Midbrain (tissue), 1 donor: Measurements from ENCODE around the gene C10orf71.

ENCODE experiments used
- DNase-seq: peaks from one replicate; lab custom pipeline; 2025; lab: John Stamatoyannopoulos, UW

Gene C10orf71

GRCh38 chr10:49292565-49293207 lies 6.3 kb upstream of the C10orf71 start:
- DNase-seq, result no peak

- DNase-seq, result no peak
Observed at GRCh38 chr10:49293208-49293603, 5.8 kb upstream of the C10orf71 start.

DNA sequence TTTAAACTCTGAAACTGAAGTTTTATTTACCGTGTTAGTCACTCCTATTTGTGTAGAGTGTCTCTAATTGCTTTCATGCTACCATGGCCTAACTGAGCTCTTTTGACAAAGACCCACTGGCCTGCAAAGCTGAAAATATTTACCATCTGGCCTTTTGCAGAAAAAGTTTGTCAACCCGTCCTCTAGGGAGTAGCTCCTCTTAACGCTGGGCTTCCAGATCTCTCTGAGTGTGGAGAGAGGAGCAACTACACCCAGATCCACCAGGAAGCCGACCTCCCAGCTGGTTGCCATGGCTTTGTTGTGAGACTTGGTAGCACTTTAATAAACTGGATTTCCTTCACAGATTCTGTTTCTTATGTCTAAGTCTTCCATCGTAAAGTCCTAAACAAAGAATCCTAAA lies 4.2 kb upstream of the C10orf71 start:
- DNase-seq, result no peak

DNA sequence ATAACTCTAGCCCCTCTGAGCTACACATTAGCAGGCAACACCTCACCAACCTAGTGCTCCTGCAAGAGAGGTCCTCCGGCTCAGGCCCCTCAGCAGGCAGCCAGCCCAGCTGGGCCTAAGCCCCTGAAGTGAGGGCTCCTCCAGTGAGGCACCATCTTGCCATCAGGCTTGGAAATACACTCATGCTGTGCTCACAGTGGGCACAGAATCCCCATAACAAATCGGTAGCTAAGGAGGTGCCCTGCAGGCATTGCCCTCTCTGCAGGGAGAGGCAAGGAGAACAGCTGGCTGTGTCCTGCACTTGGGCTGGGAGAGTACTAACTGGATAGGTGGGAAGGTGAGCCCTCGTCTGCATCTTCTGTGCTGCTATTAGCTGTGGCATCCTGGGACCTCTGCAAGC lies 3.7 kb upstream of the C10orf71 start:
- no peak for DNase-seq

DNA sequence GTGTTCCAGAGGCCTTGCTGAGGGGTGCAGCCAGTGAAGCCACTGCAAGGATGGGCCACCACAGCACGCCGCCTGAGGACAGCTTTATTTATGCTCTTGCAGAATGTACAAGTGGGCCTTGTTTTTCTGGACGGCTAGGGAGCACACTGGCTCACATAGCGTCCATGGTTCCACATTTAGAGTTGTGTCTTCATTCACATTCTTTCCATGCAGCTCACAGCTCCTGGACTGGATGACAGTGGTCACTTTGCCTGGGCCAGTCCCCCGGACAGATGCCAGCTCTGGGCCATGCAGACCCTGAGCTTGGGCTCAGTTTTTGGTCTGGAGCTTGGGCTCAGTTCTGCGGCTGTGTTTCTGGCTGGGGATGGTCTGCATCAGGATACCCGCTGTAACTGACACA lies 2.6 kb upstream of the C10orf71 start:
- DNase-seq, result no peak

GRCh38 chr10:49296836-49297235 lies 2.1 kb upstream of the C10orf71 start:
- DNase-seq, result no peak

- no peak for DNase-seq
Observed at GRCh38 chr10:49297818-49298670, 926 bp upstream of the C10orf71 start.

DNA sequence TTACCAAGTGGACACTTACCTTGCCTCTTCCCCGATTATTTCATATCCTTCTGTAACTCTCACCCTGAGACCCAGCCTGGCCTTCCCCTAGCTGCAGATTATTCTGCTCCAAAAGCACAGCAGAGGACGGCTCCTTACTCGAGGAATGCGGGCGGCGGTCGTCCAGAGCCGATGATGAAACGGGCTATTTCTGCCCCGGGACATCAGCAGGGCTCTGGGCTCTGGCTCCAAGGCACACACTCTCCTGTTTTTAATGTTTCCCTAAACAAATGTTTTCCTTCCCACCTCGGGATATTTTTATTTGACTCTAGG lies 343 bp upstream of the C10orf71 start:
- no peak for DNase-seq

GRCh38 chr10:49299816-49300139 lies 808 bp downstream of the C10orf71 start:
- DNase-seq, result no peak

GRCh38 chr10:49300140-49300974 lies 1.4 kb downstream of the C10orf71 start:
- no peak for DNase-seq

DNA sequence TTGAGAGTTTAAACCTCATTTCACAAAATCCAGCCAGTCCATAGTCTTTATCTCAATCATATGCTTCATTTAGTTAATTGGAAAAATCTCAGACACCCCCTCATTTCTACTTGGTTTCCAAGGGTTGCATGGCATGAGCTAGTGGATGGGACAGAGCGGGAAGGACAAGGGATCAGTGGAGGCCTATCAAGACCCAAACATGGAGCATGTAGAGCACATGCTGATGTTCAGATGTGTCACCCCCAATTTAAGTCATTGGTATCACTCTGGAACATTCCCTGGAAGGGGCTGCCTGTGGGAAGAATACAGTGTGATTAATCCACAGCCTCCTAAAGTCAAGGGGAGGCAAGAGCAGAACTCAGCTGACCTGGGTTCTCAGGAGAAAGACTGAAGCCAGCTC lies 2.3 kb downstream of the C10orf71 start:
- DNase-seq, result no peak

- no peak for DNase-seq
Observed at GRCh38 chr10:49302088-49302487, 3.1 kb downstream of the C10orf71 start.

DNA sequence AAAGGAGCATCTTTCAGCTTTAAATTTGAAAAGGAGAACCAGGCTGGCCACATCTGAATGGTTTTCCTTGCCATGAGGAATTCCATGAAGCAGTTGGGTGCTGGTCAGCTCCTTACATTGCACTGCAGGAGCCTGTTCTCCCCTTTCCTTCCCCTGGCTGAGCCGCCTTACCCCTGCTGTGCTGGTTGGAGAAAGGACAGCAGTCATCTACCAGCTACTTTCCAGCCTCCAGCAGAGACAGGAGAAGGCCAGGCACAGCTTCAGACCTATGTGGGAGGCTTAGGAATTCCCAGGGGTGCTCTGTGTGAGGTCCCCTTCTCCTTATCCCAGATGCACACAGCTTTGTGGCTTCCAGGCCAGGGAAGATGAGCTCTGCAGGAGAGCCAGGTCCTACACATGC lies 4.7 kb downstream of the C10orf71 start:
- no peak for DNase-seq

GRCh38 chr10:49304137-49304536 lies 5.2 kb downstream of the C10orf71 start:
- DNase-seq, result no peak

DNA sequence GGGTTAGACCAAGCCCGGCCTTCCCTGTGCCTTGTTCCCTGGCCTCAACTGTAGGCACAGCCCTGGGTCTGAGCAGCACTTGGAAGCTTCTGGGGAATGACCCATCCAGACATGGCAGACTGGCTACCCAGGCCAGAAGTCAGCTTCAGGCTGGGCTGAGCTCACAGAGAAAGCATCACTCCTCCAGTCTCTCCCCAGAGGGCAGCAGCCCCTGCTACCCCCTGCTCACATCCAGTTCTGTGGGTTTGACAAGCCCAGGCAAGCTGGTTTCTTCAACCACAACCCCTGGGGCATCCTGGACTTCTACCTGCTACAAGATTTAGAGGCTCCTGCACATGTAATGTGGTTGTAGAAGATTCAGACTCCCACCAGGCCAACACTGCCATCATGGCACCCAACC lies 9.0 kb downstream of the C10orf71 start:
- DNase-seq, result no peak

DNA sequence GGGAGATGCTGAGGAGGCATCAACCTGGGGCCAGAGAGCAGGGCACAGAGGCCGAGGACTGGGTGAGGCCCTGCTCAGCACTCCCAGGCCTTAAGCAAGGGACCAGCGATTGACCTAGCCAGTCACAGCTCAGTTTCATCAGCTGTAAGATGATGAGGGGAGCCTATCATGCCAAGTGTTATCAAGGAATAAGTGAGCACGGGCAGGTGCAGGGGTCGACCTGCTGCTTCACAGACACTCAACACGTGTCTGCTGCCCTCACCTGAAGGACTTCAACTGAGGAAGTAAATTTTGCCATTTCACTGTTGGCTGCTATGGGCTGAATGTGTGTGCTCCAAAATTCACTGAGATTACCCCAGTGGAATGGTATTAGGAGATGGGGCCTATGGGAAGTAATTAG lies 9.9 kb downstream of the C10orf71 start:
- no peak for DNase-seq

DNA sequence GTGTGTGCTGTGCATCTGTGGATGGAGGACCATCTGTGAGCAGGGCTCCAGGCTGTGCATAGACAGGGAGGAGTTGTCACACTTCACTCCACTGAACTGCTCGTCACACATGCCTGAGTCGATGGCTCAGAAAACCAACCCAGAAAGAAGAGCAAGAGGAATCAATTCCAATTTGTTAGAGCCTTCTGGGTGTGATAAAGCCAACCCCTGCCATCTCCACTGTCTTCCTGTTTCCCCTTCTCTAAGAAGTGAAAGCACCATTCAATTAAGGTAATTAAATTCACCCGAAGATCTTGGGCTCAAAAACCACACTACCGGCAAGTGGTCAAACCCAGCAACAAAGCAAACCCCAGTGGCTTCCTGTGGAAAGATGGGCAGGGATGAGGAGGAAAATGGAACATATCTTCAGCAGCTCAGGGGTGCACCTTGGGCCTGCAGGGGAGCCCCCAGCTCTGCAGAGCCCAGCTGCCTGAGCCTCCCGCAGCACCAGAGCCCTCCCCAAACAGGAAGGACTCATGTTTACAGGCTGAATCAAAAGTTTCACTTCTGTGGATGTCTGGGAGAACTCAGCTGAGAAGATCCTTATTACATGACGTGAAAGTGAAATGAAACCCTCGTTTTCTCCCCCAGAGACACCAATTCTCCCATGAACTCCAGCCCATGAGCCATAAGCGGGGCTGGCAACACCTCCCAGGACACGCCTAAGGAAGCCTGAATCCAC lies 10.9 kb downstream of the C10orf71 start:
- peak; percentile 14 for DNase-seq

- DNase-seq, result no peak
Observed at GRCh38 chr10:49310460-49310859, 11.5 kb downstream of the C10orf71 start.

DNA sequence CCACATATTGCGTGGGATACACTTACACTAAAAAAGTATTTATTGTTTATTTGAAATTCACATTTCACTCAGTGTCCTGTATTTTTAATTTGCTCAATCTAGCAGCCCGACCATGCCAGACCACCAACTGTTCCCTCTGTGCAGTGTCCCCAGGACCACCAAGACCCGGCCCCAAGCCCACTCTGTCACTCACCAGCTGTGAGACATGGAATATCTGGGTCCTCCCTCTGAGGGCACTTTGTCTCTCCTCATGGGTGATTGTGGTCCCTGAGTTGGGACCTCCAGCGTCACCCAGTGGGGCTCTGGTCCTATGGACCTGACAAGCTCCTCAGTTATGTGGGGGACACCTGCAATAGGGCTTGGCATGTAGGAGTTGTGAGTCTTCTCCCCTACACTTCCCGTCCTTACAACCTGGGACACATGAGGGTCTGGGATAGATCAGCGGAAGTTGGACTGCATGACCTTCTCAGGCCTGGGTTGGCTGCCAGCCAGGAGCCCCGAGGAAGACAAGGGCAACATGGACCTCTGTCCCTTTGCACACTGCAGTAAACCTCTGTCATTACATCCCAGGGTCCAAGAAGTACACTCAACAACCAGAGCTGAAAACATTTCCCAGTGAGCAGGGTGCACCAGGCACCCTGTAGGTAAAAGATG lies 12.1 kb downstream of the C10orf71 start:
- no peak for DNase-seq

GRCh38 chr10:49311555-49312236 lies 12.7 kb downstream of the C10orf71 start:
- no peak for DNase-seq

GRCh38 chr10:49312246-49312869 lies 13.4 kb downstream of the C10orf71 start:
- no peak for DNase-seq
